ENCODE data around the gene LCN15. TPM values are rescaled to one million over a fixed set of nuclear protein-coding genes. Genes with fewer than 3 reads are reported as not detected.

LCN15 gene
- total and polyA plus RNA-seq, 2 experiments from 2014 or later = 0.76 to 0.90 TPM

- TF ChIP-seq REST (IDR thresholded peaks at IDR 0.05; ENCODE audit: unreplicated experiment) (no peak), ZNF331 (CRISPR knock-in tag; IDR thresholded peaks at IDR 0.05; ENCODE audit: low read depth) (no peak), STAT1 (IDR thresholded peaks at IDR 0.05; ENCODE audit: unreplicated experiment) (no peak), NANOG (IDR thresholded peaks at IDR 0.05; ENCODE audit: borderline replicate concordance) (no peak), EZH2phosphoT487 (IDR thresholded peaks at IDR 0.05; ENCODE audit: unreplicated experiment) (no peak), EZH2 (IDR thresholded peaks at IDR 0.05; ENCODE audit: low read depth, unreplicated experiment) (no peak), ETS1 (IDR thresholded peaks at IDR 0.05) (no peak), JUNB (IDR thresholded peaks at IDR 0.05; ENCODE audit: unreplicated experiment) (no peak), CREB1 (CRISPR knock-in tag; IDR thresholded peaks at IDR 0.05; ENCODE audit: low read depth) (no peak)
Measured at GRCh38 chr9:136754059-136754572, 10.2 kb downstream of the LCN15 start (continued).

DNA sequence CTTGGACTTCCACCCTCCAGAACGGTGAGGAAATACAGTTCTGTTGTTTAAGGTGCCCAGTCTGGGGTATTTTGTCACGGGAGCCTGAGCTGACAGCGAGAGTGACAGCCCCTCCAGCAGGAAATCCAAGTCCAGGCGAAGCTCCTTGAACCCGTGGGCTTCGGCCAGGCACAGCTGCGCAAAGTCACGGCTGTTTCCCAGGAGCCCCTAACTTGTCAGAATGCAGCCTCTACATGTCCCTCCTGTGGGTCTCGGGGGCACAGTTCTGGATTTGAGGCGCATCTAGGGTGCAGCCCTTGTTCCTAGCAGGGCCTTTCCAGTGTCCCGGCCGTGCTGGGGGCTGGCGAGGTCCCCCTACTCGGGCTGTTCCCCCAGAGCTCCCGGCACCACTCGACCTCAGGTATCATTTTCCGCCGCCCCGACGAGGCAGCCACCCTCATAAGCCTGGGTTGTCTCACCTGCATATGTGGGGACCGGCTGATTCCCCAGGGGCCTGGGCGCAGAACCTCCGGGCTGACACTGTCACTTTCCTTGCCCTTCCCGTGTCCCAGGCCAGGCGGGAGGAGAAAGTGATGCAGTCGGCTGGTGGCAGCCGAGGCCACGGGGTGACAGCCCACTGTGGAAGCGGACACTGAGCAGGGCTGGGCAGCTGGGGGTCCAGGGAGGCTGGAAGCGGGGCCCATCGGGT lies 10.8 kb downstream of the LCN15 start:
- no peaks in the 10 kb centered on the region; the same call in 2 of the 3 replicates for H3K4me1 Mint-ChIP-seq
- H2AFZ ChIP-seq = no peak overlapping the region; the same call in 1 of the 2 replicates
- TF ChIP-seq ZNF462 (CRISPR knock-in tag; IDR thresholded peaks at IDR 0.05) = no peak
- TF ChIP-seq REST (IDR thresholded peaks at IDR 0.05; ENCODE audit: unreplicated experiment) = no peak

More for the DNA sequence above, 10.8 kb downstream of the LCN15 start:
- H3K9me2 ChIP-seq (ENCODE audit: insufficient read depth) = no peaks in the 10 kb centered on the region
- no peaks in the 10 kb centered on the region for H3F3A ChIP-seq (replicated peaks; ENCODE audit: low read depth)
- H3K79me2 ChIP-seq (replicated peaks; ENCODE audit: insufficient read depth) = no peaks in the 10 kb centered on the region
- H3K4me1 ChIP-seq (ENCODE audit: insufficient read depth) = no peaks in the 10 kb centered on the region
- Mint-ChIP-seq H3K4me3 (no peak overlapping the region), H3K27me3 (ENCODE audit: insufficient read depth, low read depth, poor library complexity) (peaks cover 5% of the 10 kb centered on the region), H3K9me3 (peaks cover 28% of the 10 kb centered on the region), H3K36me3 (ENCODE audit: low read depth) (peaks cover 3% of the 10 kb centered on the region; the same call in 2 of the 3 replicates), H3K27ac (no peak overlapping the region)
- no peak overlapping the region for H3K27ac ChIP-seq (ENCODE audit: low read depth)
- no peak overlapping the region for H3K4me3 ChIP-seq
- no peak for ATAC-seq
- no peaks in the 10 kb centered on the region for H3K36me3 ChIP-seq (ENCODE audit: insufficient read depth)
- no peak for DNase-seq (ENCODE audit: low spot score)
- H4K20me1 ChIP-seq (replicated peaks; ENCODE audit: insufficient read depth) = no peaks in the 10 kb centered on the region
- no peaks in the 10 kb centered on the region for H3K27me3 ChIP-seq (ENCODE audit: insufficient read depth)
- no peak overlapping the region for H3K4me2 ChIP-seq
